Activated CD4-positive, alpha-beta T cell treated with anti-CD3 and anti-CD28 coated beads for 24 hours (primary cell): ENCODE data around the gene SNCG.
"Not testable (repeated sequence)": the region's sequence is repeated elsewhere in the genome, so short reads cannot be mapped to it uniquely, and the experiment has no call there.

Experiments
- DNase-seq, 2 donors: peaks; one replicate each; pipeline ENCODE4 v3.0.0-alpha.2; 2020; ENCODE audit warnings: low read depth in 2 of 2

Gene SNCG

GRCh38 chr10:86978457-86978856 is 20.1 kb downstream of the SNCG start:
- DNase-seq, result not testable (repeated sequence)

DNA sequence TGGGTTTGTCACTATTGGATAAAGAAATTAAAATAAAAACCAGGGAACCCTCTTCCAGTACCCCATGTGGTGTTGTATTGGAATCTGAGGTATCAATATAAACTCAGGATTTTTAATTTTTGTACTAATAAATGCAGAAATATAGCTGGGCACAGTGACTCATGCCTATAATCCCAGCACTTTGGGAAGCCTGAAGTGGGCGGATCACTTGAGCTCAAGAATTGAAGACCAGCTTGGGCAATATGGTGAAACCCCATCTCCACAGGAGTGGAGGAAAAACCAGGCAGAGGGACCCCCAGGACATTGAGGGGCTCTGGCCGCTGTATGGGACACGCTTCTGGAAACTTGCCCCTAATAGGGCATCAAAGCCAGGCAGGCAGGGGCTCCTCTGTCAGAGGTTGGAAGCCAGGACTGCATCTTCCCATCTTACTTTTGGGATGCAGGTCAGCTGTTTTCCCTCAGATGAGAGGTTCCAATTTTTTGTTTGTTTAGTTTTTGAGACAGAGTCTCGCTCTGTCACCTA is 21.0 kb downstream of the SNCG start:
- DNase-seq, result no peak

DNA sequence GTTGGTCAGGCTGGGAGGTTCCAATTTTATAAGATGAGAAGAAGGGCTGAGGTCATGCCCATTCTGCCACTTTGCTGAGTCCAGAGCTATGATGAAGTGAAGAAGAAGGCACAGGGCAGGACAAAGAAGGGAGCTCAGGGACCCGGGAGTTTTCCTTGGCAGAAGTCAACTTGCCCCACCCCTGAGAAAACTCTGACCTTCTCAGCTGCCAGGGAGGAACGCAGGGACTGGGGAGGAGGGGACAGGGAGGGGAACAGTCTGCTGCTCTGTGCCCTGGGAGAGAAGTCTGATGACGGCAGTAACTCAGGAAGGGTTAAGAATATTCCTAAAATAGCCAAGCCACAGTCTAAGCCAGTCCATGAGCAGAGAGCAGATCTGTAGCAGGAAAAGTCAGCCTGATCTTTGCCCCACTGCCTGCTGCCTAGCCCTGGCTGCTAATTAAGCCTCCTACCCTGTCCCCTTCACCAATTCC is 21.6 kb downstream of the SNCG start:
- DNase-seq, result no peak

DNA sequence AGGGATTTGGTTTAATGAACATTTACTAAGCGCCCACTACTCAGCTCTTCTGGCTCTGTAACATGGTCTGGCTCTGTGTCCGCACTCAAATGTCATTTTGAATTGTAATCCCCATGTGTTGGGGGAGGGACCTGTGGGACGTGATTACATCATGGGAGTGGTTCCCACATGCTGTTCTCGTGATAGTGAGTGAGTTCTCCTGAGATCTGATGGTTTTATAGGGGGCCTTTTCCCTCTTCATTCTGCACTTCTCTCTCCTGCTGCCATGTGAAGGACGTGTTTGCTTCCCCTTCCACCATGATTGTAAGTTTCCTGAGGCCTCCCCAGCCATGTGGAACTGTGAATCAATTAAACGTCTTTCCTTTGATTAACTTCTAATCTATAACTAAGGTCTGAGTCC is 22.6 kb downstream of the SNCG start:
- not testable (repeated sequence) for DNase-seq

- DNase-seq, result no peak
Observed at GRCh38 chr10:86981716-86982115, 23.3 kb downstream of the SNCG start.

DNA sequence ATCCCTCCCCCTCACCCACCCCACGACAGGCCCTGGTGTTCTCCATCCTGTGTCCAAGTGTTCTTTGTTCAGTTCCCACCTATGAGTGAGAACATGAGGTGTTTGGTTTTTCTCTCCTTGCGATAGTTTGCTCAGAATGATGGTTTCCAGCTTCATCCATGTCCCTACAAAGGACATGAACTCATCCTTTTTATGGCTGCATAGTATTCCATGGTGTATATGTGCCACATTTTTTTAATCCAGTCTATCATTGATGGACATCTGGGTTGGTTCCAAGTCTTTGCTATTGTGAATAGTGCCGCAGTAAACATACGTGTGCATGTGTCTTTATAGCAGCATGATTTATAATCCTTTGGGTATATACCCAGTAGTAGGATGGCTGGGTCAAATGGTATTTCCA is 26.1 kb downstream of the SNCG start:
- DNase-seq, result not testable (repeated sequence)

- DNase-seq, result no peak
Observed at GRCh38 chr10:86988520-86988919, 30.1 kb downstream of the SNCG start.

DNA sequence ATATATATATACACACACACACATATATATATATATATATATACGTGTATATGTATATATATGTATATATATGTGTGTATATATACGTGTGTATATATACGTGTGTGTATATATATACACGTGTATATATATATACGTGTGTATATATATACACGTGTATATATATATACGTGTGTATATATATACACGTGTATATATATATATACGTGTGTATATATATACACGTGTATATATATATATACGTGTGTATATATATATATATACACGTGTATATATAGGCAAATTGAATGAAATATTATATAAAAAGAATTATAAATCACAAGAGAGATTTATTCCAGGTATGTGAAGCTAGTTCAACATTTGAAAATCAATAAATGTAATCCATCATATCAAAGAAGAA is 33.0 kb downstream of the SNCG start:
- not testable (repeated sequence) for DNase-seq

DNA sequence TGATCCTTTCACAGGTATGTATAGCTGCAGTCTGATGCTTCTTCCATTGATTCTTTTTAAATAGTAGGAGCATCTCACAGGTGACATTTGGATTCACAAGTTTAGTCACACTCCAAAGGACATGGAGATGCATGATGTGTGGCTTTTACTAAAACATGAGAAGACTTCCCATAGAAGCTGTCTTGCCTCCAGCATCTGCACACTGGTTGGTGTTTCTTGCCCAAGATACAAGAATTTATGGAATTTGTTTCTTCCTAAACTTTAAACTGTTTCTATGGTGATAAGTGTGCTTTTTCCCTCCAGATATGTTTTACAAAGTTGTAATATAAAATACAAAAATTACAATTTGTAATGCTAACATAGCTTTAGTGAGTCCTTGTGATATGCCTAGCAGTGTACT is 34.1 kb downstream of the SNCG start:
- DNase-seq, result no peak

GRCh38 chr10:86992929-86993328 is 34.5 kb downstream of the SNCG start:
- no peak for DNase-seq

DNA sequence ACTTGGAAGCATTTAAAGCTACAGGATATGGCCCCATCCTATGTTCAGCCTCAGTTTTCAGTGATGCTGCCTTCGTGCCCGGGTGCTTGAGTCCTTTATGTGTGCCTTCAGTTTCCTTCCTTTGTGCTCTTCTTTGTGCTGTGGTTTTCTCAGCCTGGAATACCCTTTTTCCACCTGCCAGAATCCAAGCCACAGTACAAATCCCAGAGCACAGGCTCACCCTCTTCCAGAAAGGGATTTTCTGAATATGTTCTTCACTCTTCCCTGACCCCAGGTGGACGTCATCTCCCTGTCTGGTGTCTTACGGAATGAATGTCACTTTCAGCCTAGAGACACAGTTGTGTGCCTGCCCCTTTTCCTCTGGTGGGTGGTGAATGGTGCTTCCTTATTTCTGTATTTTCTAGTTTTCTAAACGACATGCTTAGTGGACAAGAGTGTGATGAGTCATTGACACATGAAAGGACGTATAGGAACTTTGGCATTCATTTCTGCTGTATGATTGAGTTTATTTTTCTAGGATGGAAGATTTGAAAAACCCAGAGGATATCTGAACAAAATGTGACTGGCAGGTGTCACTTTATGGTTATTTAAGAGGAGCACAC is 41.5 kb downstream of the SNCG start:
- DNase-seq, result not testable (repeated sequence)

DNA sequence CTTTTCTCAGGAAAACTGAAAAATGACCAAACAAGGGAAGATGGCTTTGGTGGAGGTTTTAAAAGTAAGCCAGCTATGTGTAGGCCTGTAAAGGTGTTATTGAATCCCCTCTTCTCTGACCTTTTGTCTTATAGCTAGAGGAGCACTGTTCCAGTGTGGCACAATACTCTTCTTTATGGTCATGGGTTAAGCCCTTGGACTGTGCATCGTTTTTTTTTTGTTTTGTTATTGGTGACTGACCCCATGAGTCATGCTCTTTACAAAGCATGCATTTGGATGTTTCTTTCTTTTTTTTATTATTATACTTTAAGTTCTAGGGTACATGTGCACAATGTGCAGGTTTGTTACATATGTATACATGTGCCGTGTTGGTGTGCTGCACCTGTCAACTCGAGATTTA is 42.1 kb downstream of the SNCG start:
- DNase-seq, result no peak

DNA sequence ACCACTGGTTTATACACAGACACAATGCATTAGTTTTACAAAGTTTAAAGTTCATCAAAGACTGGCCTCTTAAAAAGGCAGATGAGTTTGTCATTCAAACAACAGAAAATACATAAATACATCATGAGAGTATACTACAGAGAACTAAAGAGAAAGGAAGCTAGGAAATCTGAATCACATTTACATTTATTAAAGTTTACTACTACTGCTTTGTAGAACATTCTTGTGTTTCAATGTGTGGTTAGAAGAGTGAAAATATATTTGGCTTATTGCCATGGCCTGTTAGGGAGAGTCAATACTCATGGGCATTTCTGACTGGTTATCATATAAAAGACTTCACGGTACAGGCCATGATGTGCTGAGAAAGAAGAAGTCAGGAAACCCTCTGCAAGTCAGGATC is 48.7 kb downstream of the SNCG start:
- not testable (repeated sequence) for DNase-seq

- not testable (repeated sequence) for DNase-seq
Observed at GRCh38 chr10:87007674-87008073, 49.3 kb downstream of the SNCG start.

DNA sequence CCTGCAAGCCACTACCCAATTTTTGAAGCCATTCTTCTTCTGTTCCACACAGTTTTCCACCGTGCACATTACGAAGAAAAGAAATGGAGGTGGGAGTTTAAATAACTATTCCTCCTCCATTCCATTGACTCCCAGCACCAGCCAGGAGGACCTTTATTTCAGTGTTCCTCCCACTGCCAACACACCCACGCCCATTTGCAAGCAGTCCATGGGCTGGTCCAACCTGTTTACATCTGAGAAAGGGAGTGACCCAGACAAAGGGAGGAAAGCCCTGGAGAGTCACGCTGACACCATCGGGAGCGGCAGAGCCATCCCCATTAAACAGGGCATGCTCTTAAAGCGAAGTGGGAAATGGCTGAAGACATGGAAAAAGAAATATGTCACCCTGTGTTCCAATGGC is 49.9 kb downstream of the SNCG start:
- not testable (repeated sequence) for DNase-seq

GRCh38 chr10:87009134-87009696 is 50.8 kb downstream of the SNCG start:
- DNase-seq, result not testable (repeated sequence)
